Measurements from ENCODE around the gene OLFML1. TPM values are rescaled to one million over a fixed set of nuclear protein-coding genes. Genes with fewer than 3 reads are reported as not detected.

The OLFML1 gene
- total RNA-seq, 1 donor from 2014 or later: not detected

DNA sequence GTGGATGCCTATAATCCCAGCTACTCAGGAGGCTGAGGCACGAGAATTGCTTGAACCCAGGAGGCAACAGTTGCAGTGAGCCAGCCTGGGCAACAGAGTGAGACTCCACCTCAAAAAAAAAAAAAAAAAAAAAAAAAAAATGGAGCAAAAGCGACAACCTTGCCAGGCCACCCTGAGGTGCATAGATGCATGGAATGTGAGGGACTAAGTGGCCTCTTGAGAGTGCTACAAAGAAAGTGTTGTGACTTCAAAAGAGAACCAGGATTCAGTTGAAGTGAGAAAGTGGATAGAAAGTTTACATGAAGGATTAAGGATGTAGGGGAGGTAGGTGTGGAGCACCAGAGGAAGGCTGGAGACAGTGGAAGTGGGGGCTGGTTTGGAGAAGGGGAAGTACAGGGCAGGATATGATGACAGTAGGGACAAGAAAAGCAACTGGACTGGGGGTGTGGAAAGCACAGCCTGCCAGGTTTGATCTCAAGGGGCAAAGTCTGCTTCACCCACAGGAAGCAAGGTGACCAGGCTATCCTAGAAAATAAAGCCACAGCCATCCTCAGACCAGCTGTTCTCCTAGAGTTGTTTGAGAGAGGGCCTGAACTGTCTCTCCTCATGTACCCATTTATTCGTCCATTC is 36.0 kb upstream of the OLFML1 start:
- Mint-ChIP-seq H3K9me3 (ENCODE audit: unreplicated experiment) (peaks cover 14% of the 10 kb centered on the region), H3K4me3 (ENCODE audit: unreplicated experiment) (no peak overlapping the region), H3K4me1 (ENCODE audit: low read depth, unreplicated experiment) (peaks cover 26% of the 10 kb centered on the region), H3K27ac (ENCODE audit: unreplicated experiment) (no peak overlapping the region), H3K36me3 (ENCODE audit: unreplicated experiment) (peaks cover 8% of the 10 kb centered on the region), H3K27me3 (ENCODE audit: unreplicated experiment) (peaks cover 3% of the 10 kb centered on the region)
- TF ChIP-seq, protein P1, sequence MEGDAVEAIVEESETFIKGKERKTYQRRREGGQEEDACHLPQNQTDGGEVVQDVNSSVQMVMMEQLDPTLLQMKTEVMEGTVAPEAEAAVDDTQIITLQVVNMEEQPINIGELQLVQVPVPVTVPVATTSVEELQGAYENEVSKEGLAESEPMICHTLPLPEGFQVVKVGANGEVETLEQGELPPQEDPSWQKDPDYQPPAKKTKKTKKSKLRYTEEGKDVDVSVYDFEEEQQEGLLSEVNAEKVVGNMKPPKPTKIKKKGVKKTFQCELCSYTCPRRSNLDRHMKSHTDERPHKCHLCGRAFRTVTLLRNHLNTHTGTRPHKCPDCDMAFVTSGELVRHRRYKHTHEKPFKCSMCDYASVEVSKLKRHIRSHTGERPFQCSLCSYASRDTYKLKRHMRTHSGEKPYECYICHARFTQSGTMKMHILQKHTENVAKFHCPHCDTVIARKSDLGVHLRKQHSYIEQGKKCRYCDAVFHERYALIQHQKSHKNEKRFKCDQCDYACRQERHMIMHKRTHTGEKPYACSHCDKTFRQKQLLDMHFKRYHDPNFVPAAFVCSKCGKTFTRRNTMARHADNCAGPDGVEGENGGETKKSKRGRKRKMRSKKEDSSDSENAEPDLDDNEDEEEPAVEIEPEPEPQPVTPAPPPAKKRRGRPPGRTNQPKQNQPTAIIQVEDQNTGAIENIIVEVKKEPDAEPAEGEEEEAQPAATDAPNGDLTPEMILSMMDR (IDR thresholded peaks at IDR 0.05; ENCODE audit: partially characterized antibody, unreplicated experiment): no peak
- DNase-seq: no peak

DNA sequence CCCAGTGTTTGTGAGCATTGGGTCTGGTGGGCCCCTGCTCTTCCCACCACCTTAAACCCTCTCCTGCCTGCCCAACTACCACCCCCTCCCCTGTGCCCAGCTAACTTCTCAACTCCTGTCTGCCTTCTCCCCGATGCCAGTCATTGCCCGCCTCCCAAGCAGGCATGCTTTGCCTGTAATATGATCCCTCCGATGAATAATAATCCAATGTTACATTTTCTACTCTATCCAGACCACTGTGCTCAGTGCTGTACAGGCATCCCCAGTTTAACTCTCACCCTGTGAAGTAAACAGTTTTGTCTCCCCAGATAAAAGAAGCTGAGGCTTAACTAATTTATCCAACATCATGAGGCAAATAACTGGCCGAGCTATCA is 35.5 kb upstream of the OLFML1 start:
- no peak overlapping the region for H3K4me3 Mint-ChIP-seq (ENCODE audit: unreplicated experiment)
- H3K9me3 Mint-ChIP-seq (ENCODE audit: unreplicated experiment): peaks cover 14% of the 10 kb centered on the region
- peaks cover 24% of the 10 kb centered on the region for H3K4me1 Mint-ChIP-seq (ENCODE audit: low read depth, unreplicated experiment)
- DNase-seq: no peak
- H3K36me3 Mint-ChIP-seq (ENCODE audit: unreplicated experiment): peaks cover 8% of the 10 kb centered on the region
- TF ChIP-seq, protein P1 (IDR thresholded peaks at IDR 0.05; ENCODE audit: partially characterized antibody, unreplicated experiment): no peak
- H3K27ac Mint-ChIP-seq (ENCODE audit: unreplicated experiment): no peak overlapping the region
- peaks cover 3% of the 10 kb centered on the region for H3K27me3 Mint-ChIP-seq (ENCODE audit: unreplicated experiment)

DNA sequence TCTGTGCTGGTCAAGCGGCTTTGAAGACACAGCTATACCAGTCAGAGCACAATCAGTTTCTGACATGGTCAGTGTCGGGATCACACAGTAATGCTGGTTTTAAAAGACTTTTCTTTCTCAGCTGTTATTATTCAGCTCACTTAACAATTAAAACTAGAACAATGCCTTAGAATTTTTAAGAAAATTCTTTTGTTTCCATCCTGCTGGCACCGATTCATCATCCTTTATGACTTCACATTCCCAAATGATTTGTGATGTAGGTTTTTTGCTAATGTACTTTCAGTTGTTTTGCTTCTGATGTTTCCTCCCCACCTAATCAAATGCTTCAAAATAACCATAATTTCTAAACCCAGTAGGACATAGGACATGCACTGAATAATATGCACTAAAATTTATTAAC is 34.5 kb upstream of the OLFML1 start:
- Mint-ChIP-seq H3K27me3 (ENCODE audit: unreplicated experiment) (peaks cover 3% of the 10 kb centered on the region), H3K27ac (ENCODE audit: unreplicated experiment) (no peak overlapping the region), H3K9me3 (ENCODE audit: unreplicated experiment) (peaks cover 14% of the 10 kb centered on the region), H3K4me1 (ENCODE audit: low read depth, unreplicated experiment) (peaks cover 19% of the 10 kb centered on the region), H3K36me3 (ENCODE audit: unreplicated experiment) (peaks cover 8% of the 10 kb centered on the region), H3K4me3 (ENCODE audit: unreplicated experiment) (no peak overlapping the region)
- no peak for DNase-seq
- TF ChIP-seq, protein P1 (IDR thresholded peaks at IDR 0.05; ENCODE audit: partially characterized antibody, unreplicated experiment): no peak

DNA sequence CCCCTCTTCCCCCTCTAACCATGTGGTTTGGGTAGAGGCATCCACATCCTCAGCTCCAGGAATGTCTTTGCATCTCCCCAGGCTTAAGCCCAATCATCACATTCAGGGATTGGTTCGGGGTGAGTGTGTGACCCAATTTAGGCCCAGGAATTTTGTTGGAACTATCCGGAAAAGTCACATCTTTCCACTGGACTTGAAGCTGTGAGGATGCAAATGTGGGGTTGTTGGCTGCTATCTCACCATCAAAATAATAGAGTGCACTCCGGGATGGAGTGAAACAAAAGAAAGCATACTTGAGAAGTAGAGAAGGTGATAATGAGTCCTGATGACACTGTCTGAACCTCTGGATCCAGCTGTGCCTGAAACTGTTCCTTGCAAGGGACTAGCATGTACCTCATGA is 33.8 kb upstream of the OLFML1 start:
- Mint-ChIP-seq H3K4me3 (ENCODE audit: unreplicated experiment) (no peak overlapping the region), H3K27me3 (ENCODE audit: unreplicated experiment) (peaks cover 3% of the 10 kb centered on the region), H3K4me1 (ENCODE audit: low read depth, unreplicated experiment) (peaks cover 19% of the 10 kb centered on the region), H3K9me3 (ENCODE audit: unreplicated experiment) (peaks cover 14% of the 10 kb centered on the region), H3K36me3 (ENCODE audit: unreplicated experiment) (peaks cover 8% of the 10 kb centered on the region), H3K27ac (ENCODE audit: unreplicated experiment) (no peak overlapping the region)
- TF ChIP-seq, protein P1 (IDR thresholded peaks at IDR 0.05; ENCODE audit: partially characterized antibody, unreplicated experiment): no peak
- no peak for DNase-seq

DNA sequence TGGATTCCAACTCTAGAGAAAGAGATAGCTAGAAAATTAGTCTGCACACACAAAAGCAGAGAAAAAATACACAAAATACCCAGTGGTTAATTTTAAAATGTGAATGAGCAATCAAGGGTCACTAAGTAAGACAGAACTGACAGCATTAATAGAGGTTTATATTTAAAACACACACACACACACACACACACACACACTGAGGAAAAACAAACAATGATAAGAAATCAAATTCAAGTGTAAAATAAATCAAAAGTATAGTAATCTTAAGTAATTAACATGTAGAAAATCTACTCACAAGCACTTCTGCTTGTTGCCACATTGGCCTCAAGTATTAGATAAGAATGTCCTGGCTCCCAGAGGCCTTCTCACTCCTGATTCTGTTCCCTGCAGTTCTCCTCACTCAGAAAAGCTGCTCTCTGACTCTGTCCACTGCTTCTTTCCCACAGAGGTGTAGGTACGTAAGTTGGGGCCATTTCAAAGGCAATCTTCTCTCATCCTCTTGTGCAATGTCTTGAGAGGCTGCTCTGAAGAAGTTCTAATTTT is 33.3 kb upstream of the OLFML1 start:
- H3K27ac Mint-ChIP-seq (ENCODE audit: unreplicated experiment): no peak overlapping the region
- TF ChIP-seq, protein P1 (IDR thresholded peaks at IDR 0.05; ENCODE audit: partially characterized antibody, unreplicated experiment): no peak
- H3K36me3 Mint-ChIP-seq (ENCODE audit: unreplicated experiment): peaks cover 8% of the 10 kb centered on the region
- H3K27me3 Mint-ChIP-seq (ENCODE audit: unreplicated experiment): peaks cover 3% of the 10 kb centered on the region
- no peak overlapping the region for H3K4me3 Mint-ChIP-seq (ENCODE audit: unreplicated experiment)
- peaks cover 19% of the 10 kb centered on the region for H3K4me1 Mint-ChIP-seq (ENCODE audit: low read depth, unreplicated experiment)
- no peak for DNase-seq
- peaks cover 14% of the 10 kb centered on the region for H3K9me3 Mint-ChIP-seq (ENCODE audit: unreplicated experiment)

Data from glutamatergic neuron (in vitro differentiated cells).